ENCODE measurements around the gene NPW.

- no peak for TF ChIP-seq ZFP36 (IDR thresholded peaks at IDR 0.05; ENCODE audit: low read depth, low read length, partially characterized antibody)
- TF ChIP-seq KDM4B (IDR thresholded peaks at IDR 0.05; ENCODE audit: borderline replicate concordance in 2 of 2, low read depth in 1 of 2) = no peak
- no peak for TF ChIP-seq KLF13 (tag; IDR thresholded peaks at IDR 0.05; ENCODE audit: borderline replicate concordance, low read depth)
- TF ChIP-seq FOXK1 (CRISPR knock-in tag; IDR thresholded peaks at IDR 0.05; ENCODE audit: borderline replicate concordance) = no peak
- TF ChIP-seq BCOR (IDR thresholded peaks at IDR 0.05) = no peak
- no peak for TF ChIP-seq CTCF (IDR thresholded peaks at IDR 0.05 in 2 of 3, conservative IDR thresholded peaks at IDR 0.05 in 1 of 3; ENCODE audit: insufficient read depth in 2 of 3, low read depth in 1 of 3, low read length in 3 of 3)
- TF ChIP-seq ADNP (tag; IDR thresholded peaks at IDR 0.05) = no peak
- TF ChIP-seq POLR2A (conservative IDR thresholded peaks at IDR 0.05) = no peak
- TF ChIP-seq MED1 (CRISPR knock-in tag; IDR thresholded peaks at IDR 0.05; ENCODE audit: borderline replicate concordance) = no peak
- TF ChIP-seq BRCA1 (IDR thresholded peaks at IDR 0.05) = no peak
- no peak for TF ChIP-seq BRCA1 (CRISPR knock-in tag; IDR thresholded peaks at IDR 0.05)
- TF ChIP-seq ZNF398 (CRISPR knock-in tag; IDR thresholded peaks at IDR 0.05) = no peak
Observed at GRCh38 chr16:1985466-1986150, 34.0 kb upstream of the NPW start.

Measured in K562 (cell line).